ENCODE data around the gene NEK9.

NEK9 gene

DNA sequence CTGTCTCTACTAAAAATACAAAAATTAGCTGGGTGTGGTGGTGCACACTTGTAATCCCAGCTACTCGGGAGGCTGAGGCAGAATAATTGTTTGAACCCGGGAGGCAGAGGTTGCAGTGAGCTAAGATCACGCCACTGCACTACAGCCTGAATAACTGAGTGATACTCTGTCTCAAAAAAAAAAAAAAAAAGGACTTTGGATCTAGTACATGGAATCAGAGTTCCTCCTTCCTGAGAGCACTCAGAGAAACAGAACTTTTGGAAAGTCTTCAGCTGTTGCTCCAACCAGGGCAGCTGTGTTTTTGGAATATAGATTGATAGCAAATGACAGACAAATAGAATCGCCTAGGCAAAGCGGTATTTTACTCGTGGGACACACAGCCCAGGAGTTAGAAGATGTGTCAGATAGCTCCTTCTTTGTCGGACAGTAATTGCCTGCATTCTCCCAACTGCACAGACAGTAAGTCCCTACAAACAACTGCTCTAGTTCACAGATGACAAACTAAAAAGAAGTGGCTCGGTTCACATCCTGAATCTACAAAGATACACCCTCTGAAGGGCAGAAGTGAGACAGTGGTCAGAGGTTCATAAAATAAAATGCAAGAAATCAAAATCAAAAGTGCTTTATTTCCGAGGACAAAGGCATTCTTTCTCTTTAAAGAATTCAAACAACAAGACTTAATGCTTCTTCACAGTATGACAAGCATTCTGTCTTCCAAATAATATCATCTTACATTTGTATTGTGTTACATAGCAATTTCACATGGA, 17.1 kb upstream of the NEK9 start:
- no peak for DNase-seq

DNA sequence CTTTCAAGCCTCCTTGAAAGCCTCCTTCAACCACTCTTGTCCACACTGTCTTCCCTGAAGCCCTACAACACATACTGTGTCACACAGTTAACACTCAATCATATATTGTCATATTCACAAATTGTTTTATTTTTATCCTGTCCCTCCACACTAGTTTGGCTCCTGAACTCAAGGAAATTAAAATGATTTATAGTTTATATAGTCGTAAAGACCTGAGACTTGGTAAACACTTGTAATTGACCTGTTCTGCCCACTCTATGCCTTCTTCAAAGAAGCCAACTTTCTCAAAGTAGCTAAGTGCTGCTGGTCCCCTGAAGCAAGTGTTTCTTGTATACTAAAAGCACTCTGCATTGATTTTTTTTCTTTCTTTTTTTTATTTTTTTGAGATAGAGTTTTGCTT, 15.6 kb upstream of the NEK9 start:
- no peak for DNase-seq

DNA sequence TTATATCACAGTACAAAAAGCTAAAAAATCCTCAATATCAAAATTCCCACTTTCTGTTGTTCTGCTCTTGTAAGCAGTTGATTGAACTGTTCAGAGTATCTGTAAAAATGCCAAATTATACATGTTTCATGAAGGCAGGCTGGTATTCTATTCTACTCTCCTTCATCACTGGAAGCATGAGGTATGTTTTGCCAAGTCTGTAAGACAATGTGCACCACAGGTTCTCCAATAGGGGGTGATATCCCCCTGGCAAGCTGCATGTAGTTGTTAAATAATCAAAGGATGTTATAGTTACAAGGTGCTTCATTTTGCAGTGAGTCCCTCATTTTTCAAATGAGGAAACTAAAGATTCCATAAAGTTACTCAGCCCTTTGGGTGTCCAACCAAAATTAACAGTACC, 15.1 kb upstream of the NEK9 start:
- peak; percentile 59 for DNase-seq

DNA sequence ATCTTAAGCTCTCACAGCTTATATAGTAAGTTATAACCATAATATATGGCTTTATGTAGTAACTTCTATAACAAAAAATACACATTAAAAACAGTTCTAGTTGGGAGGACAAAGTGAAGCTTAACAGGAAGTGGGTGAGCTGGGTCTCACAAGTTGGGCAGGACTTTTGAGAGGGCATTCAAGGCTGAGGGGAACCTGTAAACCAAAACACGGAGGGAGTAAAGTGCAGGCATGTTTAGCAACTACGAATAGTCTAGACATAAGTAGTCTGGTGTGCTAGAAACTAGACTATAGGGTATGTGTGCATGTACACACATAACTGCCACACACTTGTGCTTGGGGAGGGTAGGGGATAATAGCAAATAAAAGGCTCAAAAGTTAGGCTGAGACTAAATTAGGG, 14.2 kb upstream of the NEK9 start:
- peak; percentile 47 for DNase-seq

DNA sequence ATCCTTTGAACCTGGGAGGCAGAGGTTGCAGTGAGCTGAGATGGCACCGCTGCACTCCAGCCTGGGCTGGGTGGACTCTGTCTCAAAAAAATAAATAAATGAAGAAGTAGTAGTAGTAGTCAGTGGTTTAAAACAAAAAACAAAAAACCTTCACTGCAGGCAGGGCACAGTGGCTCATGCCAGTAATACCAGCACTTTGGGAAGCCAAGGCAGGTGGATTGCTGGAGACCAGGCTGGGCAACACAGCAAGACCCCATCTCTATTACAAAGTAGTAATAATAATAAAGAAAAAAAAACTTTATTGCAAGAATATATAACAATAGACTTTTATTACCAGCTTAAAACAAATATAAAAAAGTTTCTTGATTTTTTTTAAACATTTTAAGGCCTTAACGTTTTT, 13.8 kb upstream of the NEK9 start:
- DNase-seq, result no peak

DNA sequence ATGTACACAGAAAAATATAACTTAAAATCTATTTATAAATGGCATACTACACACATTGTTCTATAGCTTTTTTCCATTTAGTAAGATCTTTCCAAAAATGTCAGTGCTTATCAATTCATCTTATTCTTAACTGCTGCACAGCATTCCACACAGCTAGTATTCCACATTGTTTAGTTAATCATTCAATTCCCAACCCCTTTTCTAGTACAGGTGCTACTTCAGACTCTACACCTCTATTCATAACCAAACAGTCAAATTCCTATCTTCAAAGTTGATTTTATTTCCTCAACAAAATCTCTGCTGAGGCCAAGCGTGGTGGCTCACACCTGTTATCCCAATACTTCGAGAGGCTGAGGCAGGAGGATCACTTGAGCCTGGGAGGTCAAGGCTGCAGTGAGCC, 12.3 kb upstream of the NEK9 start:
- no peak for DNase-seq

DNA sequence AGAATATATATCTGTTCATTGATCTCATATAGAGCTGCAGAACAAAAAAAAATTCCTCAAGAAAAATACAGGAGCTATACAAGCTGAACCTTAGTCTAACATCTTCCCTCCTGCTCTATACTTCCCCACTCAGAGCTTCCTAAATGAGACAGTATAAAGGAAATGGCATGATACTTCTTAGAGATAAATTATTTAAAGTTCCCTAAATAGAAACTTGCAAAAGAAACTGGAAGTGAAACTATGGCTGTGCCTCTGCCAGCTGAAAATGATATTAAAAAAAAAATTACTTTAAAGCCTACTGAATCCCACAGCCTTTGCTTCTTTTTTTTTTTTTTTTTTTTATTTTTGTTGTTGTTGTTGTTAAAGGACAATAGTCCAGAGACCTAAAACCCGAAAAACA, 11.6 kb upstream of the NEK9 start:
- DNase-seq, result no peak

DNA sequence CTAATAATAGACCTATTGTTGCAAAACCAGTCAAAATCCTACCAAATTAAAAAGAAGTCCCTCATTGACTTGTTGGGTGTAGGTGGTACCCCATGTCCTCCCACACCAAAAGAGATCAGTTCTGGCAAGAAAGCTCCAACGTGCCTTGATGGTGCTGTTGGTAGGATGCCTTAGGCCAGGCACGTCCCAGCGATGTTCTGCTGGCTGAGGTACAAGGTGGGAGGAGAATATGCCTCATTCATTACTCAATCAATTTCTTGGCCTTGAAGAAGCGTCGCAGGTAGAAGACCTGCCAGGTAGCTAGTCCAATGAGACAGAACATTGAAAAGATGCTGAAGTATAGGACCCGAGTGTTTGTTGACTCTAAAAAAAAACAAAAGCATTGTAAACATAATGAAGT, 7.8 kb upstream of the NEK9 start:
- DNase-seq, result no peak

DNA sequence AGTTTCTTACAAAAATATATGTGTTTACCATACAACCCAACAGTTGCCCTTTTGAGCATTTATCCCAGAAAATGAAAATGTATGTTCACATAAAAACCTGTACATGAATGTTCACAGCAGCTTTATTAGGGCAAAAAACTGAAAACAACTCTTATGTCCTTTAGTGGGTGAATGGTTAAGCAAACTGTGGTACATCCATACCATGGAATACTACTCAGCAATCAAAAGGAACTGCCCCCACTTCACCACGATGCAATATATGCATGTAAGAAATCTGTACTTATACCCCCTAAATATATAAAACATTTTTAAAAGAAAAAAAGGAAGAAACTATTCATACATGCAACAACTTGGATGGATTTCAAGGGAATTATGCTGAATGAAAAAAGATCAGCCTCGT, 6.7 kb upstream of the NEK9 start:
- DNase-seq, result no peak

DNA sequence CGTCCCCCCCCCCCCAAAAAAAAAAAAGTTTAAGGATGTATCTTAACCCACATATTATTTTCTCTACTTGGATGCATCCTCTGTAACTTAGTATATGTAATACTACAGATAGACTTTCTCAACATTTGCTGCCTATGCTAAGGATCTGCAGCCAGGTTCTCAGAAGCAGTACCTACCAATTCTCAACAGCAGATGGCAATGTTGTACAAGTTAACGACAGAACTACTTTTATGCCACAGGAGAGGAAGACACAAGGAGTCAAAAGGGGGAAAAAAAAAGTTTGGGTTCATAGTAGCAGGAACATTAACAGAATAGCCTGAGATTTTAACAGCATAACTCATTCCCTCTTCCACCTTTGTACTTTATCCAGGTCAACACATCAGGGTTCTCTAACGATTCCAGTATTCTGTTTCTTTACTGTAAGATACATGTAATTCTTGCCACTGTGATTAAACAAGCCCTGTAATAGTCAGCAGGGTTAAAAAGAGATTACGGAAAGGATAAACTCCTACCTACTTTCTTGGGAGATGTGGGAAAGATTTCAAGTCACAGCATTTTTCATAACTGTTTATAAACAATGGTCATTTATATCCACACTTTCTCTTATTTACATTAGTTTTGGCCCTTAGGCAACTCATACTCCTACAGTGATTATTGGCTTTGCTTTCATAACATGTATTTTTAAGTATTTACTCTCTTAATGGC, 5.7 kb upstream of the NEK9 start:
- peak; percentile 84 for DNase-seq

DNA sequence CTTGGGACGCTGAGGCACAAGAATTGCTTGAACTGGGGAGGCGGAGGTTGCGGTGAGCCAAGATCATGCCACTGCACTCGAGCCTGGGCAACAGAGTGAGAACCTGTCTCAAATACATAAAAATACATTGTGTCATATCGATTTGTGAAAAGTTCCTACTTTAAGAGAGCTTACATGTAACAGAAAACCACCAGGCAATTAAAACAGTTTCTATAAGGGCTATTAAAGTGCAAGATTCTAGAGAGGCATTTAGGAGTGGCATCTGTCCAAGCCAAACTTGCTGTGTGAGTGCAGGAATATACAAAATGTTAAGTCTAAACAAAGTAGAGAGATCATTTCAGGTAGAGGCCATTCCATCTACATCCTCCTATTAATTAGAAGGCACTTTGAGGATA, 1.7 kb upstream of the NEK9 start:
- no peak for DNase-seq

DNA sequence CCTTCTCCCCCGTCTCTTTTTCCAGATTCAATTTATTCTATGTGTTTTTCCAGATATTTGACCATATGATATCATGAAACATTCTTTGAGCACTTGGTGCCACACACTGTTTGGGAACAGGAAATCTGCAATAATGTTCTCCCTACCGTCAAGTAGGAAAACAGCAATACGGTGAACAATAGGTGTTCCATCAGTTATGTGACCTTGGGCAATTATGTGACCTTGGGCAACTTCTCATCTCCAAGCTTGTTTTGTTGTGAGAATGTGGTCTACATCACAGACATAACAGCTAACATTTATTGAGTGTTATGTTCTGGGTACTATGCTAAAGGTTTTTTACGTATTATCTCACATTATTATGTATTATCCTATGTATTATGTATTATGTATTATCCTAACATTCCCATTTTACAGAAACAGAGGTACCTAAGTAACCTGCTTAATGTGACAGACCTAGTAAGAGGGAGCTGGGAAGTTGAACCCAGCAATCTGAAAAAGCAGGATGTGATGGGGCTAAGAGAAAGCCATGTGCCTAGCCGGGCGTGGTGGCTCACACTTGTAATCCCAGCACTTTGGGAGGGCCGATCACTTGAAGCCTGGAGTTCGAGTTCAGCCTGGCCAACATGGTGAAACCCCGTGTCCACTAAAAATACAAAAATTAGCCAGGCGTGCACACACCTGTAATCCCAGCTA, 1.2 kb upstream of the NEK9 start:
- no peak for DNase-seq

DNA sequence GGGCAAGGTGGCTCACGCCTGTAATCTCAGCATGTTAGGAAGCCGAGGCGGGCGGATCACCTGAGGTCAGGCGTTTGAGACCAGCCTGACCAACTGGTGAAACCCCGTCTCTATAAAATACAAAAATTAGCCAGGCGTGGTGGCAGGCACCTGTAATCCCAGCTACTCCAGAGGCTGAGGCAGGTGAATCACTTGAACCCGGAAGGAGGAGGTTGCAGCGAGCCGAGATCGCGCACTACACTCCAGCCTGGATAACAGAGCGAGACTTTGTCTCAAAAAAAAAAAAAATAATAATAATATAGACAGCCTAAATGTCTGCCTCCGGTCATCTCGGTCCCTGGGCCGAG, 599 bp upstream of the NEK9 start:
- DNase-seq, result peak; percentile 27

DNA sequence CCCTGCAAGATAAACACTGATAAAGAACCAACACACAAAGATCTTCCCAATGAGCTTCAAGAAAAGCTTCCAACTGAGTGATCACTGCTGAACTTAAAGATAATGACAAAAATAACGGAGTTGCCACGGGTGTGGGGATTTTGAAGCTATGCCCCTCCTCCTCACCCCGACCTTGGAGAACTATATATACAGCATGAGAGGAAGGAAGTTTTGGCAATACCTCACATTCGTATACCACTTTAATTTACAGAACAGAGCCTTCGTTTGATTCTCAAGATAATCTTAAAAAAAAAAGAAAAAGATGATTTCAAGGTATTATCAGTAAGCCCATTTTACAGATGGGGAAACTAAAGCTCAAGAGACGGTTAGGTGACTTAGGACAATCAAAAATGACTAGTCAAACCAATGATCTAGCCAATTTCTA, 715 bp downstream of the NEK9 start:
- peak; percentile 72 for DNase-seq

DNA sequence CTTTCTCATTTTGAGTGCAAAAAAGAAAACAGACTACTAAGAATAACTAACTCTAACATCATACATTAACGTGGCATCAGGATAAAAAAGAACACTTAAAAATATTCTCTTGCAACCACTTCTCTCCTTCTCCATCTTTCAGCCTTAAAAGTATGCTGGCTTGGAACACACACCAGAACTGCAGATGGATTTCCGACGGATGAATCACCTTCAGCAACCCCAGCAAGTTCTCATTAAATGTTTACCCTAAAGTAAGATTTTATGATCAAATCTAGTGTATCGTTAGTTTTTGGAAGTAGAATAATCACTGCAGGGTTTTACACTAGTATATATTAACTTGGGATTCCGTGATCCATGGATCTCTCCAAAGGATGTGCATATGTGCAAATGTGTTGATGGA, 1.2 kb downstream of the NEK9 start:
- no peak for DNase-seq

DNA sequence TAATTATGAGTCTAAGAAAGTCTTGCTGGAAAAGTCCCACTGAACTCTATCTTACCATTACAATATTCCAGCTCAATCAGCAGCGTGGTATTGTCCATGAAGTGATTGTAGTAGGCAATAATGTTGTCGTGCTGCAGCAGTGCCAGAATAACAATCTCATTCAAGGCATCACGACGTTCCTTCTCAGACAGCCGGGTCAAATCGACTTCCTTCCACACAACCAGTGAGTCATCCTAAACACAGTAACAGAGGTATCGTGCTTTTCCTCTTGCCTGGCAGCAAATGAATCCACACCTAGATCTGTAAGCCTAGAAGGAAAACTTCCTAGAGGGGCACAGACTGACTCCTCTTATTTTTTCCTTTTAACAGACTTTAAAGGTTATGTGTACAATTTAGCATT, 2.9 kb downstream of the NEK9 start:
- peak; percentile 50 for DNase-seq

DNA sequence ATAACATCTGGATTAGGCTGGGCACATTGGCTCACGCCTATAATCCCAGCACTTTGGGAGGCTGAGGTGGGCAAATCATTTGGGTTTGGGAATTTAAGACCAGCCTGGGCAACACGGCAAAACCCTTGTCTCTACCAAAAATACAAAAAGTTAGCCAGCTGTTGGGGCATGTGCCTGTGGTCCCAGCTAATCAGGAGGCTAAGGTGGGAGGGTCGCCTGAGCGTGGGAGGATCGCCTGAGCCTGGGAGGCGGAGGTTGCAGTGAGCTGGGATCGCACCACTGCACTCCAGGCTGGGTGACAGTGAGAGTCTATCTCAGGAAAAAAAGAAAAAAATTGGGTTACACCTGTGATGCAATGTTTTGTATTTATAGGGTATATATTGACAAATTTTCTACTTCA, 5.3 kb downstream of the NEK9 start:
- DNase-seq, result no peak

DNA sequence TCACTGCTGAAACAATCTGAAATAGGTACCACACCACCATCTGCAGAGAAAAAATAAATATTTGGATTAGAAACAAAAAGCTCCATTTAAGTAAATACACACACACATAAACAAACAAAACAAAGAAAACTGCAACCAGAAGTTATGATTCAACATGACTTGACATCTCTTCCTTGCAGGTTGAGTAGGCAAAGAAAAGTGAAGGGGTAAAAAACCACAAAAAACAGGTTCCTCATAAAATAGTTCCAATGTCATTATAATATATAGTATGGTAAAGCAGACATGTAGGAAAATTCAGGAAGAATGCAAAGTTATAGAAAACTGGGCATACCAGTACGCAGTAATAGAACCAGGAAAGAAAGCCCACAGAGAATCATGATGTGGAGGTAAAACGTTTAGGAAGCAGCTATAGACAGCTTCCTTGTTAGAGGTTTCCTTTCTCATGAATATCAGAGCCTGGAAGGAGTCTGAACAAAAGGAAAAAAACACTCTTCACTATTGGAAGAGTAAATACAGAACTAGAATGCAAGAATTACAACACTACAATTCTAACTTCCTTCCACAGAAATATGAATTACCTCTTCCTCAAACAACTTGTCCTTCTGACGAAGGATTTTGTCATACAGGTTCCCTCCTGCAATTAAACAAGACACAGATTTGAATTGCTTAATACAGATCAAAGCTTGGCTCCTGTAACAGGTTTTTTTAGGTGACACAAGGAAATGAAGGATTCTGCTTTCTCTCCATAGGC, 6.1 kb downstream of the NEK9 start:
- DNase-seq, result no peak

DNA sequence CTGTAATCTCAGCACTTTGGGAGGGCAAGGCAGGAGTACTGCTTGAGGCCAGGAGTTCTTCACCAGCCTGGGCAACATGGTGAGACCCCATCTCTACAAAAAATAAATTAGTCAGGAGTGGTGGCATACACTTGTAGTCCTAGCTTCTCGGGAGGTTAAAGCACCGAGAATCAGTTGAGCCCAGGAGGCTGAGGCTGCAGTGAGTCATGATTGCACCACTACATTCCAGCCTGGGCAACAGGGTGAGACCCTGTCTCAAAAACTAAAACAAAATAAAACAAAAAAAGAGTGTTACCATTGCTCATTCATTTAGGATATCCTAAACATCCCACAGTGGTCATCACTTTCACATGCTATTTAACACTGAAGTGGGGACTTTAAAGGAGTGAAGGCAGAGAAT, 7.8 kb downstream of the NEK9 start:
- DNase-seq, result no peak

DNA sequence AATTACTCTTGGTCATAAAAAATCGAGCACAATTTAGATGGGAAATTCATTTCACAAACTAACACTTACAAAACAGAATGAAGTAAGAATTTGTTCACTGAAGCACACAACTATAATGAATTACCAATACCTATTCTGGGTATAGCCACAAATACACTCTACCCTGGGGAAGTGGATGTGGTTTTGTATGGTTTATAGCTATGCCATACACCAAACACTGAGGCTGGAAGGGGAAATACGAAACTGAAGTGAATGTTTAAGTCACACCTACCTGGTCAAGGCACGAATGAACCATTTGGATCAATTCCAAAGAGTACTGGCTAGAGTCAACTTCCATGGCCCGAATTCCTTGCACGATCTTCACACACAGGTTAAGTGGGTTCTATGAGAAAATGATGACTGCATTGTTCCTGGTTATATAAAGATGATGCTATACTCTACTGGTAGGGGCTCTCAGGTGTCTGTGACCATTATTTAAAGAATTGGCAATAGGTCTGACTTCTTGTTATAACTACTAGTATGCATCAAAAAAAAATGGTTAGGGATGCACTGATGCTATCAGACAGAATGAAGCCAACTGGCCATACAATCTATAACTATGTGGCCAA, 12.8 kb downstream of the NEK9 start:
- peak; percentile 16 for DNase-seq

DNA sequence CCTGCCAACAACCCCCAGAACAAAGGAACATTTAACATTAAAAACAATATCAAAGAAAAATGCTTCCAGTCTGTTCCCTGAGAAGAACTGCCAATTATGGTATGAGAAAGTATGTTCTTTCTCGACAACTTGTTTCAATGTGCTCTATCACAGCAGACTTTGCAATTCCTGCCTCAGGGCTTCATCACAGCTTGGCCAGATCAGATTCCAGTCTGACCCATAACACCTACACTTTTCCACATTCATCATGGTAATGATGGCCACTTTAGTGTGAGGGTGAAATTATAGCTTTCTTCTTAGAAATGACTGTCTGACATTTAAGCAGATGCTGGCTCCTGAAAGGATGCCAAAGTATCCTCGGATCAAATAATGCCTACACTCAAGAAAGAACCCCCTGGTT, 17.0 kb downstream of the NEK9 start:
- DNase-seq, result no peak

DNA sequence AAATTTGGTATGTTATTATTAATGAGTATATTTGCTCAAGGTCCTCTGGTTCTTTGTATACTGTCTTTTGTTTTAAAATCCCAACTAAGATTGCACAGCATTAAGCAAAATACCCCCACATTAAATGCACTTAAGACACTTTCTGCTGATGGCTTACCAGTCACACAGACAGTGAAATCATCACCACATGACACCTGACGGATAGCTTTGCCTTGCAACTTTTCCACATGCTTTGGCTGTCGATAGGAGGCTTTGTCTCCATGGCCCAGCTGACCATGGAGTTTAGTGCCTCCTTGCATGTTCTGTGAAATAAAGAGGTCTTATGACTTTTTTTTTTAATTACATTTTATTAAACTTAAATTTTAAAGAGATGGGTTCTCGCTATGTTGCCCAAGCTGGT, 19.7 kb downstream of the NEK9 start:
- no peak for DNase-seq

DNA sequence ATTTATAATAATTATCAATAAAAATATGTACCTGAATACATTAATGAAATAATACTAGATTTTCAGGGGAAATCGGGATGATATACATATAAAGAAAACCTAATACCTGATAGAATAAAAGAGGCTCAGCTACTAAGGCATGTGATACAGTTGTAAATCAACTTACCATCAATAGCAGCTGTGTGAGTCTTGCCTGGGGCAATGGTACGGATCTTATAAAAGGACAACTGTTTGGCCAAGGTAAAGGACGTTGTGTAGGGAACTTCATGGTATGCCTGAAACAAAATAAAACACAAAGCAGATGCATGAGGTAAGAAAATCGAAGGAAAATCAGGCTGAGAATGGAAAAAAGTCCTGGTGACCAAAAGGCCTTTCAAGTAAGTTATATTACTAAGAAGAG, 25.4 kb downstream of the NEK9 start:
- no peak for DNase-seq

All from CD4-positive, alpha-beta T cell treated with Interleukin-12 subunit alpha and Interleukin-12 subunit beta, for 1 hour (primary cell).